Testis (tissue), 2 donors: ENCODE data around the gene SATB2.

Experiments used
- POLR2A ChIP-seq: fragments of 450-650 bp; IDR thresholded peaks from one replicate; pipeline ENCODE4 v1.6.1; 2017; ENCODE audit warnings: antibody characterized with exemption, mild to moderate bottlenecking, moderate library complexity
- TF ChIP-seq, protein P1 (sequence below), 3 experiments: fragments of 450-650 bp in 2 of 3; fragments of 200-600 bp in 1 of 3; sonication (generic) in 1 of 3; IDR thresholded peaks; one replicate each; pipeline ENCODE4 v1.5.1; 2016 to 2019; ENCODE audit warnings: antibody characterized with exemption in 3 of 3, mild to moderate bottlenecking in 2 of 3, moderate library complexity in 1 of 3

DNA sequence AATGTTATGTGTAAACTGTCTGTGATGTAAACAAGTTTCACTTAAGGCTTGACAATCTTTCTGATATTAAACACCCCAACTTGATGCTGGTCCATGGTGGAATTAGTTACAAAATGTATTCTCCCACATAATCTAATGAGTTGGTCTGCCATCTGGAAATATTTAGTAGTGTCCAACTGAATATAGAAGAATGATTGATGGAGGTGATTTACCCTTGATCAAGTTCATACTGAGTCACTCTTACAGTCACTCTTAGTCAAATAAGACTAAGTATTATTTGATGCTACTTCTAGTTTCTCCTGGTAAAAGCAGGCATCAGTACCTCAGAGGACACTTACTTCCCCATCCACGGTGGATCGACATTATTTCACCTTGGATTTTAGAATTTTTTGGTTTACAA lies 198.1 kb downstream of the SATB2 start:
- no peak for TF ChIP-seq POLR2A
- TF ChIP-seq, protein P1, sequence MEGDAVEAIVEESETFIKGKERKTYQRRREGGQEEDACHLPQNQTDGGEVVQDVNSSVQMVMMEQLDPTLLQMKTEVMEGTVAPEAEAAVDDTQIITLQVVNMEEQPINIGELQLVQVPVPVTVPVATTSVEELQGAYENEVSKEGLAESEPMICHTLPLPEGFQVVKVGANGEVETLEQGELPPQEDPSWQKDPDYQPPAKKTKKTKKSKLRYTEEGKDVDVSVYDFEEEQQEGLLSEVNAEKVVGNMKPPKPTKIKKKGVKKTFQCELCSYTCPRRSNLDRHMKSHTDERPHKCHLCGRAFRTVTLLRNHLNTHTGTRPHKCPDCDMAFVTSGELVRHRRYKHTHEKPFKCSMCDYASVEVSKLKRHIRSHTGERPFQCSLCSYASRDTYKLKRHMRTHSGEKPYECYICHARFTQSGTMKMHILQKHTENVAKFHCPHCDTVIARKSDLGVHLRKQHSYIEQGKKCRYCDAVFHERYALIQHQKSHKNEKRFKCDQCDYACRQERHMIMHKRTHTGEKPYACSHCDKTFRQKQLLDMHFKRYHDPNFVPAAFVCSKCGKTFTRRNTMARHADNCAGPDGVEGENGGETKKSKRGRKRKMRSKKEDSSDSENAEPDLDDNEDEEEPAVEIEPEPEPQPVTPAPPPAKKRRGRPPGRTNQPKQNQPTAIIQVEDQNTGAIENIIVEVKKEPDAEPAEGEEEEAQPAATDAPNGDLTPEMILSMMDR (IDR thresholded peaks at IDR 0.05): no peak
